HEK293 (cell line): ENCODE data around the gene REV3L.

ENCODE experiments used
- EGR2 ChIP-seq: fragments of 450-650 bp; formaldehyde crosslinking; IDR thresholded peaks from 2 replicates; pipeline ENCODE4 v1.5.1; 2016; ENCODE audit warnings: low read depth, missing biosample characterization, missing genetic modification characterization
- ELK4 ChIP-seq: IDR thresholded peaks from 2 replicates; pipeline ENCODE4 v1.6.1; 2011; ENCODE audit warnings: mild to moderate bottlenecking, low read depth, low read length, borderline replicate concordance
- FEZF1 ChIP-seq: fragments of 450-650 bp; formaldehyde crosslinking; IDR thresholded peaks from 2 replicates; pipeline ENCODE4 v1.5.1; 2016; ENCODE audit warnings: missing biosample characterization, missing genetic modification characterization
- HOXA7 ChIP-seq: sonication (generic); formaldehyde crosslinking; IDR thresholded peaks from 2 replicates; pipeline ENCODE4 v1.8.1; 2022; ENCODE audit warnings: missing genetic modification reagents, borderline replicate concordance
- KLF10 ChIP-seq: fragments of 450-650 bp; IDR thresholded peaks from 2 replicates; pipeline ENCODE4 v1.5.1; 2018; ENCODE audit warnings: missing biosample characterization, mild to moderate bottlenecking, missing genetic modification characterization
- OSR2 ChIP-seq: fragments of 450-650 bp; formaldehyde crosslinking; IDR thresholded peaks from 2 replicates; pipeline ENCODE4 v1.5.1; 2016; ENCODE audit warnings: missing biosample characterization, missing genetic modification characterization
- PRDM6 ChIP-seq: fragments of 450-650 bp; formaldehyde crosslinking; IDR thresholded peaks from 2 replicates; pipeline ENCODE4 v1.5.1; 2017; ENCODE audit warnings: missing biosample characterization, missing genetic modification characterization
- RBAK ChIP-seq: fragments of 450-650 bp; formaldehyde crosslinking; IDR thresholded peaks from 2 replicates; pipeline ENCODE4 v1.5.1; 2016; ENCODE audit warnings: missing biosample characterization, missing genetic modification characterization
- REST ChIP-seq: fragments of 450-650 bp; formaldehyde crosslinking; IDR thresholded peaks from 2 replicates; pipeline ENCODE4 v1.5.1; 2016; ENCODE audit warnings: missing biosample characterization, missing genetic modification characterization
- TCF7L2 ChIP-seq: IDR thresholded peaks from 2 replicates; pipeline ENCODE4 v1.6.1; 2011; ENCODE audit warnings: low read depth, mild to moderate bottlenecking, inconsistent platforms, low read length, moderate library complexity, borderline replicate concordance
- ZFP37 ChIP-seq: fragments of 450-650 bp; formaldehyde crosslinking; IDR thresholded peaks from 2 replicates; pipeline ENCODE4 v1.5.1; 2016; ENCODE audit warnings: missing biosample characterization, missing genetic modification characterization
- ZNF146 ChIP-seq: fragments of 450-650 bp; formaldehyde crosslinking; IDR thresholded peaks from 2 replicates; pipeline ENCODE4 v1.5.1; 2016; ENCODE audit warnings: missing biosample characterization, missing genetic modification characterization
- ZNF2 ChIP-seq: fragments of 450-650 bp; formaldehyde crosslinking; IDR thresholded peaks from 2 replicates; pipeline ENCODE4 v1.5.1; 2016; ENCODE audit warnings: missing biosample characterization, missing genetic modification characterization
- ZNF214 ChIP-seq: fragments of 450-650 bp; formaldehyde crosslinking; IDR thresholded peaks from 2 replicates; pipeline ENCODE4 v1.5.1; 2017; ENCODE audit warnings: missing biosample characterization, mild to moderate bottlenecking, missing genetic modification characterization, borderline replicate concordance
- ZNF24 ChIP-seq: fragments of 450-650 bp; formaldehyde crosslinking; IDR thresholded peaks from 2 replicates; pipeline ENCODE4 v1.5.1; 2016; ENCODE audit warnings: missing biosample characterization, missing genetic modification characterization
- ZNF266 ChIP-seq: fragments of 450-650 bp; formaldehyde crosslinking; IDR thresholded peaks from 2 replicates; pipeline ENCODE4 v1.5.1; 2016; ENCODE audit warnings: missing biosample characterization, missing genetic modification characterization, low read depth
- ZNF292 ChIP-seq: fragments of 450-650 bp; formaldehyde crosslinking; IDR thresholded peaks from 2 replicates; pipeline ENCODE4 v1.5.1; 2016; ENCODE audit warnings: low read depth, missing biosample characterization, missing genetic modification characterization, borderline replicate concordance
- ZNF398 ChIP-seq: fragments of 450-650 bp; formaldehyde crosslinking; IDR thresholded peaks from 2 replicates; pipeline ENCODE4 v1.5.1; 2017; ENCODE audit warnings: missing biosample characterization, missing genetic modification characterization
- ZNF423 ChIP-seq: fragments of 450-650 bp; formaldehyde crosslinking; IDR thresholded peaks from 2 replicates; pipeline ENCODE4 v1.5.1; 2016; ENCODE audit warnings: missing biosample characterization, missing genetic modification characterization
- ZNF513 ChIP-seq: fragments of 450-650 bp; IDR thresholded peaks from 2 replicates; pipeline ENCODE4 v1.5.1; 2018; ENCODE audit warnings: missing biosample characterization, missing genetic modification characterization
- ZNF580 ChIP-seq: fragments of 450-650 bp; formaldehyde crosslinking; IDR thresholded peaks from 2 replicates; pipeline ENCODE4 v1.5.1; 2016; ENCODE audit warnings: missing biosample characterization, missing genetic modification characterization
- ZNF645 ChIP-seq: fragments of 450-650 bp; formaldehyde crosslinking; IDR thresholded peaks from 2 replicates; pipeline ENCODE4; 2016; ENCODE audit warnings: missing biosample characterization, missing genetic modification characterization
- ZNF785 ChIP-seq: fragments of 450-650 bp; formaldehyde crosslinking; IDR thresholded peaks from 2 replicates; pipeline ENCODE4 v1.5.1; 2016; ENCODE audit warnings: missing biosample characterization, missing genetic modification characterization
- ZSCAN18 ChIP-seq: fragments of 450-650 bp; formaldehyde crosslinking; IDR thresholded peaks from 2 replicates; pipeline ENCODE4 v1.5.1; 2016; ENCODE audit warnings: missing biosample characterization, missing genetic modification characterization

REV3L gene

GRCh38 chr6:111483736-111484632, 966 bp upstream of the REV3L start (continued):
- TF ChIP-seq ZNF2 (peak; percentile 72), ZSCAN18 (tag by site-specific recombination) (no peak), EGR2 (tag by site-specific recombination) (peak; percentile 30; the same call in 1 of the 2 replicates), ELK4 (no peak), ZNF580 (tag by site-specific recombination) (peak; percentile 64; the same call in 1 of the 2 replicates), FEZF1 (no peak; the same call in 1 of the 2 replicates), OSR2 (tag by site-specific recombination) (peak; percentile 62), REST (tag by site-specific recombination) (no peak), HOXA7 (CRISPR knock-in tag) (no peak), ZNF24 (tag by site-specific recombination) (peak; percentile 91), ZNF423 (tag by site-specific recombination) (no peak), TCF7L2 (peak; percentile 59; the same call in 1 of the 2 replicates), ZFP37 (no peak), ZNF785 (peak; percentile 77; the same call in 1 of the 2 replicates), PRDM6 (tag by site-specific recombination) (peak; percentile 79), ZNF513 (tag by site-specific recombination) (no peak; the same call in 1 of the 2 replicates), ZNF266 (tag by site-specific recombination) (no peak), ZNF398 (tag by site-specific recombination) (peak; percentile 54), KLF10 (tag by site-specific recombination) (peak; percentile 77), ZNF146 (tag by site-specific recombination) (no peak), RBAK (tag by site-specific recombination) (no peak), ZNF292 (no peak), ZNF645 (tag by site-specific recombination) (no peak), ZNF214 (tag by site-specific recombination) (peak; percentile 39; the same call in 1 of the 2 replicates)
